ENCODE results near the gene UBR7.

UBR7 gene

DNA sequence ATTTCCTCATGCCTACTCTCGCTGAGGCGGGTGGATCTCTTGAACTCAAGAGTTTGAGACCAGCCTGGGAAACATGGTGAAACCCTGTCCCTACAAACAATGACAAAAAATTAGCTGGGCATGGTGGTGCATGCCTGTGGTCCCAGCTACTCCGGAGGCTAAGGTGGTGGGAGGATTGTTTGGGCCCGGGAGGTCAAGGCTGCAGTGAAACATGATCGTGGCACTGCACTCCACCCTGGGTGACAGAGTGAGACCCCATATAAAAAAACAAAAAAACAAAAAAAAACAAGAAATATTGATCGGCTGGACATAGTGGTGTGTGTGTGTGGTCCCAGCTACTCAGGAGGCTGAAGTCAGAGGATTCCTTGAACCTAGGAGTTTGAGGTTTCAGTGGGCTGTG, 31.6 kb upstream of the UBR7 start:
- POLR2A ChIA-PET = interaction anchor here (4.3 kb wide), 1 partner anchor 9 kb away, joined by 29 read pairs; the partner anchor contains the start of genes LYSET and MOAP1
- TF ChIP-seq ARNT (IDR thresholded peaks at IDR 0.05) = no peak
- TF ChIP-seq NFRKB (IDR thresholded peaks at IDR 0.05) = no peak
- TF ChIP-seq FOXA1 (IDR thresholded peaks at IDR 0.05) = no peak
- TF ChIP-seq LEF1 (IDR thresholded peaks at IDR 0.05; ENCODE audit: borderline replicate concordance) = no peak
- no peak for TF ChIP-seq FOXM1 (IDR thresholded peaks at IDR 0.05; ENCODE audit: borderline replicate concordance)
- CTCF ChIA-PET = interaction anchor here (0.6 to 1.7 kb wide), 4 partner anchors 15 to 107 kb away, joined by 3 to 10 read pairs (median 4); no protein-coding TSS in a partner anchor
- no peak for DNase-seq (ENCODE audit: extremely low spot score)

- no peak for TF ChIP-seq FOXK2 (IDR thresholded peaks at IDR 0.05)
- no peak for TF ChIP-seq FOXA1 (IDR thresholded peaks at IDR 0.05)
- no peak for TF ChIP-seq BHLHE40 (IDR thresholded peaks at IDR 0.05; ENCODE audit: borderline replicate concordance)
- no peak for TF ChIP-seq TARDBP (IDR thresholded peaks at IDR 0.05)
- TF ChIP-seq FOXM1 (IDR thresholded peaks at IDR 0.05; ENCODE audit: borderline replicate concordance) = no peak
- TF ChIP-seq SP1 (IDR thresholded peaks at IDR 0.05) = no peak
- TF ChIP-seq PKNOX1 (IDR thresholded peaks at IDR 0.05) = no peak
- TF ChIP-seq SUZ12 (IDR thresholded peaks at IDR 0.05) = no peak
- no peak for TF ChIP-seq HDGF (IDR thresholded peaks at IDR 0.05; ENCODE audit: borderline replicate concordance)
- no peak for TF ChIP-seq ARNT (IDR thresholded peaks at IDR 0.05)
- no peak for TF ChIP-seq NFRKB (IDR thresholded peaks at IDR 0.05)
- ChIA-PET CTCF (interaction anchor here (0.5 to 0.8 kb wide), 5 partner anchors 9 to 910 kb away, joined by 3 read pairs; no protein-coding TSS in a partner anchor), POLR2A (interaction anchor here (0.5 to 3.8 kb wide), 7 partner anchors 9 to 220 kb away, joined by 4 to 43 read pairs (median 17); partner anchors contain the start of genes GON7, ITPK1 and UBR7)
- DNase-seq (ENCODE audit: extremely low spot score) = no peak
These were observed 23.3 kb upstream of the UBR7 start for GRCh38 chr14:93183596-93184317.

DNA sequence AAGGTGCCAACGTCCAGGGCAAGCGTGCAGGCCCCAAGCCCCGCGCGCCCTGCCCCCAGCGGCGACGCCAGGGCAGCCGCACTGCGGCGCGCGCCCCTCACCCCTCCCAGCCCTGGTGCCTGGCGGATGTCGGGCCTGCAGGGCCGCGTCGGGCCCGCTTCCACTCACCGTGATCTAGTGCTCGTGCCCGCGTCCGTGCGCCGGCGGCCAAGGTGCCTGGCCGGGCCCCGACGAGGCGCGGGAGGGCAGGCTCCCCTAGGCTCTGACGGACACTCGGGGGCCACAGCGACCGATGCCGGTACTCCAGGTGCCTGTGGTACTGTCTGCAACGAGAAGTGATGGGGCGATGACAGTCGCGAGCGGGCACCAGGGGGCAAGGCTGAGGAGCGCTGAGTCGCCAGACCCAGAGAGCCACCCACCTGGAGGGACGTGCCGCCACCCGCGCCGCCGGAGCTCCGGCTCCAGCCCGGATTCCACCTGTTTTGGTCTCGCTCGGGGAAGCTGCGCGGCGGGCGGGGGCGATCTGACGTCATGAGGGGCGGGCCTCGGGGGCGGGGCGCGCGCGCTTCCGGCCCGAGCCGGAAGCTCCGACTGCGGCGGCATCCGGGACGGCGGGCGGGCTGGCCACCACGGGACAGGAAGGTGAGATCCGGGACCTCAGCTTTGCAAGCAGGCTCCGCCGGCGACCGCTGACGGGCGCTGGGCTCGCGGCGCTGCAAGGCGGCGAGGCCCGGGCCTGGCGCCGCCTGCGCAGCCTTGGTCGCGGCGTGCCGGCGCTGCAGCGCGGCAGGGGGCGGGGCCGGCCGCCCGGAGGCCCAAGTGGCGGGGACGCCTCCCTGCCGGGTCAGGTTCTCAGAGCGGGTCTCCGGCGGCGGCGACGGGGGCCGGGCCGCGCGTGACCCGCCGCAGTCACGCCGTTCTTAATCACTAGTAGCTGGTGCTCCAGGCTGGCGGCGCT, 22.4 kb upstream of the UBR7 start, which contains the start of the genes LYSET and MOAP1:
TSS of gene LYSET (plus strand) at position 927 of the 958 bp plus-strand sequence. CDS start 89 bp downstream, outside the sequence.
TSS of gene MOAP1 (minus strand) at position 507 of the 958 bp plus-strand sequence. CDS start 655 bp downstream, outside the sequence.
- DNase-seq (ENCODE audit: extremely low spot score) = peak; percentile 91
- TF ChIP-seq FOXA1 (IDR thresholded peaks at IDR 0.05) = no peak
- TF ChIP-seq PKNOX1 (IDR thresholded peaks at IDR 0.05) = peak; percentile 27; the same call in 1 of the 2 replicates
- TF ChIP-seq ZNF384 (IDR thresholded peaks at IDR 0.05) = no peak
- peak; percentile 49; the same call in 1 of the 2 replicates for TF ChIP-seq FOXM1 (IDR thresholded peaks at IDR 0.05; ENCODE audit: borderline replicate concordance)
- TF ChIP-seq LEF1 (IDR thresholded peaks at IDR 0.05; ENCODE audit: borderline replicate concordance) = 0 out of 2 replicates have a peak, but pooled peaks have one; percentile 44
- ChIA-PET CTCF (interaction anchor here (0.5 to 1.0 kb wide), 6 partner anchors 8 to 88 kb away, joined by 3 read pairs; no protein-coding TSS in a partner anchor), POLR2A (interaction anchor here (0.5 to 3.8 kb wide), 14 partner anchors 9 to 841 kb away, joined by 3 to 43 read pairs (median 4); partner anchors contain the start of genes GON7, ITPK1, LGMN and OTUB2)

GRCh38 chr14:93185349-93185720, 21.7 kb upstream of the UBR7 start:
- ChIA-PET CTCF (interaction anchor here (0.7 to 0.9 kb wide), 2 partner anchors 9 to 70 kb away, joined by 3 read pairs; no protein-coding TSS in a partner anchor), POLR2A (interaction anchor here (0.6 to 3.8 kb wide), 12 partner anchors 8 to 437 kb away, joined by 3 to 43 read pairs (median 6); partner anchors contain the start of genes GON7, ITPK1, LGMN and UBR7)
- TF ChIP-seq BHLHE40 (IDR thresholded peaks at IDR 0.05; ENCODE audit: borderline replicate concordance) = no peak
- no peak for DNase-seq (ENCODE audit: extremely low spot score)

GRCh38 chr14:93186466-93186865, 20.6 kb upstream of the UBR7 start:
- no peak for DNase-seq (ENCODE audit: extremely low spot score)
- TF ChIP-seq PKNOX1 (IDR thresholded peaks at IDR 0.05) = no peak
- no peak for TF ChIP-seq ARNT (IDR thresholded peaks at IDR 0.05)
- no peak for TF ChIP-seq ZNF384 (IDR thresholded peaks at IDR 0.05)
- TF ChIP-seq FOXM1 (IDR thresholded peaks at IDR 0.05; ENCODE audit: borderline replicate concordance) = no peak
- no peak for TF ChIP-seq L3MBTL2 (conservative IDR thresholded peaks at IDR 0.05)
- TF ChIP-seq NFRKB (IDR thresholded peaks at IDR 0.05) = no peak
- ChIA-PET CTCF (interaction anchor here (1.2 to 1.3 kb wide), 2 partner anchors 21 to 73 kb away, joined by 3 read pairs; no protein-coding TSS in a partner anchor), POLR2A (interaction anchor here (0.7 to 2.1 kb wide), 2 partner anchors 11 to 20 kb away, joined by 3 to 7 read pairs; partner anchors contain the start of genes GON7 and UBR7)

DNA sequence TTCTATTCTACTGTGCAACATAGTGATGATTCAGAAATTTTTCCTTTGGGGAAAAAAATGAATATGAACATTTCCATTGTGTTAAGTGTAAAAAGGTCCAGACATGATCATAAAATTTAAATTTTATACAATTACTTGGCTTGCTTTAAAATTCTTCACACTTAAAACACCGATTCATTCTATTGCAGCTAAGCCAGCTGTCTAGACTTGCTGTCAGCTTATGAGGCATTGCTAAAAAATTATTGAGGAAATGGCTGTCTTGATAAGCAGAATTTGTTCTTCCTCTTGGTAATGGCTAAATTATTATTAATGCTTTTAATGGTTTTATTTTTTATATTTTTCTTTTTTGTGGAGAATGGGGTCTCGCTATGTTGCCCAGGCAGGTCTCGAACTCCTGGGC, 20.1 kb upstream of the UBR7 start:
- no peak for TF ChIP-seq CTBP1 (IDR thresholded peaks at IDR 0.05; ENCODE audit: borderline replicate concordance)
- no peak for TF ChIP-seq SUZ12 (IDR thresholded peaks at IDR 0.05)
- no peak for TF ChIP-seq LEF1 (IDR thresholded peaks at IDR 0.05; ENCODE audit: borderline replicate concordance)
- no peak for TF ChIP-seq L3MBTL2 (conservative IDR thresholded peaks at IDR 0.05)
- no peak for TF ChIP-seq PKNOX1 (IDR thresholded peaks at IDR 0.05)
- no peak for TF ChIP-seq BHLHE40 (IDR thresholded peaks at IDR 0.05; ENCODE audit: borderline replicate concordance)
- TF ChIP-seq FOXA1 (IDR thresholded peaks at IDR 0.05) = no peak
- DNase-seq (ENCODE audit: extremely low spot score) = no peak
- ChIA-PET POLR2A (interaction anchor here (0.7 to 2.1 kb wide), 3 partner anchors 10 to 70 kb away, joined by 3 to 7 read pairs (median 3); partner anchors contain the start of genes GON7 and UBR7), CTCF (interaction anchor here (1.2 to 1.3 kb wide), 2 partner anchors 21 to 73 kb away, joined by 3 read pairs; no protein-coding TSS in a partner anchor)

Data from HEK293T (cell line).